A673 (cell line): ENCODE results near the gene LECT2.

ENCODE experiments used
- EZH2 ChIP-seq: fragments of 200-600 bp; sonication (generic); IDR thresholded peaks from 2 replicates; pipeline ENCODE4 v1.6.1; 2017; ENCODE audit warnings: borderline replicate concordance, low read depth, mild to moderate bottlenecking, mixed read lengths, antibody characterized with exemption, low read length; ENCODE audit not compliant: poor library complexity, severe bottlenecking
- TF ChIP-seq, protein P1 (sequence below): fragments of 300-800, 200-600 bp; sonication (generic); conservative IDR thresholded peaks from 2 replicates; pipeline ENCODE4 v1.5.1; 2017; ENCODE audit warnings: low read depth, mild to moderate bottlenecking, antibody characterized with exemption, low read length, moderate library complexity, mixed read lengths

DNA sequence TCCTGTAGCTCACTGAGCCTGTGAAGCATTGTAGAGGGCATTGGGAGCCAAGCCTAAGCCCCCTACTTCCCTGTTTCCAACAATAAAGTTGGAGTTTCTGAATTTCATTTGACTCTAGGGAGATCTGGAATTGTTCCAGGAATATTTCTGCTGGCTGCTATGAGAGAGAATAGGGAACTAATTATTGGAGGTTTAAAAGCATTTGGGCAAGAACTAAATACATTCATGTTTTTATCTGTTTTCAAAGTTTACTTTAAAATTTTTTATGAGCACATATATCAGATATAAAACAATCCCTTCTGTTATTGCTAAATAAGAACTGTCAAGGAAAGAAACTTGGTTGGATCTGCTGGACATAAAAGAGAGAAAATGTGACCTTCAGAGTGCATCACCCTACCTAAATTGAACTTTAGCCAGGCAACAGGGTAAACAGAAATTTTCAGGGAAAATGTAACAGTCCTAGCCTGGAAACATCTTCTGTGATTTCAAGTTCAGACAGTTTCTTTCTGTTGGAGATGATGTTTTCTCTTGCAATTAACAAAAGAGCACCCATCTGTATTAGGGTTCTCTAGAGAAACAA lies 19.3 kb upstream of the LECT2 start:
- TF ChIP-seq, protein P1, sequence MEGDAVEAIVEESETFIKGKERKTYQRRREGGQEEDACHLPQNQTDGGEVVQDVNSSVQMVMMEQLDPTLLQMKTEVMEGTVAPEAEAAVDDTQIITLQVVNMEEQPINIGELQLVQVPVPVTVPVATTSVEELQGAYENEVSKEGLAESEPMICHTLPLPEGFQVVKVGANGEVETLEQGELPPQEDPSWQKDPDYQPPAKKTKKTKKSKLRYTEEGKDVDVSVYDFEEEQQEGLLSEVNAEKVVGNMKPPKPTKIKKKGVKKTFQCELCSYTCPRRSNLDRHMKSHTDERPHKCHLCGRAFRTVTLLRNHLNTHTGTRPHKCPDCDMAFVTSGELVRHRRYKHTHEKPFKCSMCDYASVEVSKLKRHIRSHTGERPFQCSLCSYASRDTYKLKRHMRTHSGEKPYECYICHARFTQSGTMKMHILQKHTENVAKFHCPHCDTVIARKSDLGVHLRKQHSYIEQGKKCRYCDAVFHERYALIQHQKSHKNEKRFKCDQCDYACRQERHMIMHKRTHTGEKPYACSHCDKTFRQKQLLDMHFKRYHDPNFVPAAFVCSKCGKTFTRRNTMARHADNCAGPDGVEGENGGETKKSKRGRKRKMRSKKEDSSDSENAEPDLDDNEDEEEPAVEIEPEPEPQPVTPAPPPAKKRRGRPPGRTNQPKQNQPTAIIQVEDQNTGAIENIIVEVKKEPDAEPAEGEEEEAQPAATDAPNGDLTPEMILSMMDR = no peak
- TF ChIP-seq EZH2 = no peak
